A673 (cell line): Measurements from ENCODE around the gene KLRF2. TPM values are rescaled to one million over a fixed set of nuclear protein-coding genes. Genes with fewer than 3 reads are reported as not detected.

ENCODE experiments used
- BruUV-seq: library from RNA; stranded (reverse); fragments of 400-500 nt; replicated peaks from 2 replicates; lab custom pipeline; 2021; lab: Mats Ljungman, UMichigan
- CTCF ChIA-PET: fragments of 300-600 bp; sonication (Branson Sonifier 250); formaldehyde crosslinking; loops from one replicate; lab custom pipeline; 2022; ENCODE audit warnings: antibody characterized with exemption; lab: Charles Lee
- POLR2A ChIA-PET: fragments of 300-600 bp; sonication (Branson Sonifier 250); formaldehyde crosslinking; loops from one replicate; lab custom pipeline; 2022; ENCODE audit warnings: antibody characterized with exemption; ENCODE audit not compliant: low non-redundant PET; lab: Charles Lee
- DNase-seq: peaks from one replicate; pipeline ENCODE4 v3.0.0-alpha.2; 2015; ENCODE audit warnings: low spot score
- H3K27ac ChIP-seq: fragments of 200-600 bp; sonication (generic); 2 replicates; pipeline ENCODE4 v1.5.1; 2016; ENCODE audit warnings: mixed run types, low read depth, mild to moderate bottlenecking, mixed read lengths, antibody characterized with exemption, low read length; ENCODE audit not compliant: poor library complexity, severe bottlenecking
- H3K27me3 ChIP-seq: fragments of 200-600 bp; sonication (generic); replicated peaks from 2 replicates; pipeline ENCODE4 v1.6.1; 2017; ENCODE audit warnings: mixed run types, low read depth, mild to moderate bottlenecking, mixed read lengths, antibody characterized with exemption, low read length; ENCODE audit not compliant: insufficient read depth, poor library complexity
- H3K36me3 ChIP-seq: fragments of 200-600 bp; sonication (generic); 2 replicates; pipeline ENCODE4 v1.6.1; 2016; ENCODE audit warnings: mixed run types, mild to moderate bottlenecking, mixed read lengths, antibody characterized with exemption, low read length; ENCODE audit not compliant: insufficient read depth, poor library complexity, severe bottlenecking
- H3K4me1 ChIP-seq: fragments of 200-600 bp; sonication (generic); 2 replicates; pipeline ENCODE4 v1.6.1; 2017; ENCODE audit warnings: mixed run types, mild to moderate bottlenecking, mixed read lengths, antibody characterized with exemption, low read length; ENCODE audit not compliant: insufficient read depth, poor library complexity, severe bottlenecking
- H3K4me3 ChIP-seq: fragments of 200-600 bp; sonication (generic); 2 replicates; pipeline ENCODE4 v1.5.1; 2016; ENCODE audit warnings: low read depth, mixed run types, mild to moderate bottlenecking, mixed read lengths, low read length; ENCODE audit not compliant: poor library complexity, severe bottlenecking
- H3K9me3 ChIP-seq: fragments of 200-600 bp; sonication (generic); 2 replicates; pipeline ENCODE4 v1.6.1; 2016; ENCODE audit warnings: mixed run types, low read depth, mild to moderate bottlenecking, mixed read lengths, antibody characterized with exemption, low read length; ENCODE audit not compliant: poor library complexity, severe bottlenecking
- CTCF ChIP-seq: fragments of 300-800, 200-600 bp; sonication (generic); conservative IDR thresholded peaks from 2 replicates; pipeline ENCODE4 v1.5.1; 2017; ENCODE audit warnings: low read depth, mild to moderate bottlenecking, antibody characterized with exemption, low read length, moderate library complexity, mixed read lengths
- EZH2 ChIP-seq: fragments of 200-600 bp; sonication (generic); IDR thresholded peaks from 2 replicates; pipeline ENCODE4 v1.6.1; 2017; ENCODE audit warnings: borderline replicate concordance, low read depth, mild to moderate bottlenecking, mixed read lengths, antibody characterized with exemption, low read length; ENCODE audit not compliant: poor library complexity, severe bottlenecking
- intact Hi-C: fragments of 100-400 bp; cut with micrococcal nuclease; formaldehyde crosslinking; loops from one replicate; pipeline ENCODE4 v1.10.0; 2022; ENCODE audit not compliant: unreplicated experiment
- total RNA-seq: library from RNA; stranded (reverse); gene quantifications from 2 replicates; pipeline ENCODE4 v1.2.3, GENCODE V29; 2021

KLRF2 gene
- total RNA-seq, 1 experiment from 2014 or later = not detected

GRCh38 chr12:9909724-9910123 lies 28.4 kb downstream of the KLRF2 start:
- no TSS peak for BruUV-seq
- peaks cover 22% of the 10 kb centered on the region for H3K9me3 ChIP-seq
- intact Hi-C loops = no loop called here
- no peaks in the 10 kb centered on the region for H3K36me3 ChIP-seq
- no peak overlapping the region for H3K4me3 ChIP-seq
- no peak for DNase-seq
- TF ChIP-seq CTCF (no peak), EZH2 (no peak)
- H3K4me1 ChIP-seq = no peaks in the 10 kb centered on the region
- CTCF ChIA-PET = no interaction called here
- POLR2A ChIA-PET = no interaction called here
- H3K27ac ChIP-seq = no peak overlapping the region
- H3K27me3 ChIP-seq = no peaks in the 10 kb centered on the region

- no TSS peak for BruUV-seq
- TF ChIP-seq EZH2 = no peak
- TF ChIP-seq CTCF = no peak
- H3K27ac ChIP-seq = no peak overlapping the region
- H3K9me3 ChIP-seq = peaks cover 22% of the 10 kb centered on the region
- intact Hi-C loops = no loop called here
- no peaks in the 10 kb centered on the region for H3K27me3 ChIP-seq
- DNase-seq = peak; percentile 23
- H3K4me1 ChIP-seq = no peaks in the 10 kb centered on the region
- POLR2A ChIA-PET = no interaction called here
- H3K4me3 ChIP-seq = no peak overlapping the region
- CTCF ChIA-PET = no interaction called here
- H3K36me3 ChIP-seq = no peaks in the 10 kb centered on the region
These were observed 29.6 kb downstream of the KLRF2 start for GRCh38 chr12:9910716-9911421.

DNA sequence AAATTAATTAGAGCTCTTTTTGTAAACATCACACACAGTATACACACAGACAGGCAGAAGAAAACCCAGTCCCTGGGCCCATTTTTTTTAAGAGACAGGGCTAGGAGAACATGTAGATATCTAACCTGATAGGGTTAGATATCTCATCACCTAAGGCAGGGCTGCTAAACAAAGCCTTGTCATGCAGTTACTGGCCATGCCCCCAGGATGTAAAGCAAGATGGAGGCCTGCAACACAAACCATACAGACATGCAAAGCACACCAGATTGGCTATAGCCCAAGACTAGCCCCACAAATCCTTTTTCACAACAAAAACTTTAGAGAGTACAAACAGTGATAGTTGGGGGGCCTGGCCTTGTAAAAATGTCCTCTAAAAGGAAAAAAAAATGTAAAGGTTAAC lies 30.4 kb downstream of the KLRF2 start:
- Histone ChIP-seq H3K4me1 (no peaks in the 10 kb centered on the region), H3K27me3 (no peaks in the 10 kb centered on the region), H3K27ac (no peak overlapping the region), H3K9me3 (peaks cover 22% of the 10 kb centered on the region), H3K36me3 (no peaks in the 10 kb centered on the region), H3K4me3 (no peak overlapping the region)
- TF ChIP-seq CTCF (no peak), EZH2 (no peak)
- intact Hi-C loops = no loop called here
- POLR2A ChIA-PET = no interaction called here
- DNase-seq = no peak
- BruUV-seq = no TSS peak
- CTCF ChIA-PET = no interaction called here
